K562 (cell line): ENCODE data around the gene MAGI3. TPM values are rescaled to one million over a fixed set of nuclear protein-coding genes. Genes with fewer than 3 reads are reported as not detected.

Experiments
- ATAC-seq: fragments of 200-7000 bp; cut with Tn5 transposase; 3 replicates; pipeline ENCODE4 v1.9.1; 2020; ENCODE audit warnings: moderate library complexity
- BruUV-seq: library from RNA; stranded (reverse); fragments of 400-500 nt; replicated peaks from 2 replicates; lab custom pipeline; 2021; lab: Mats Ljungman, UMichigan
- CTCF ChIA-PET: fragments of 300-600 bp; formaldehyde crosslinking; extraction: SDS; loops from one replicate; lab custom pipeline; 2021; ENCODE audit warnings: low intra/inter-chr PET ratio; lab: Yijun Ruan, JAX
- POLR2A ChIA-PET: fragments of 300-600, 350-650 bp; sonication (Branson Sonifier 250); formaldehyde crosslinking; extraction: SDS; loops from one replicate; lab custom pipeline; 2021; ENCODE audit warnings: antibody characterized with exemption, inconsistent platforms; lab: Yijun Ruan, JAX
- DNase-seq, 4 experiments: peaks; one replicate each; pipeline versions ENCODE4 v3.0.0 to v3.0.0-alpha.2; 2011 to 2018; ENCODE audit warnings: low spot score in 3 of 4, mixed read lengths in 3 of 4; ENCODE audit errors: extremely low read depth in 1 of 4
- FAIRE-seq: peaks from 2 replicates; lab custom pipeline; 2011; peaks lifted over from hg19 to GRCh38; lab: Jason Lieb, UNC
- H2AFZ ChIP-seq: 2 replicates; pipeline ENCODE4 v1.6.0; 2011; ENCODE audit warnings: low read depth, low read length, control low read depth, inconsistent platforms
- H3K27ac ChIP-seq: fragments of 200-600 bp; 3 replicates; pipeline ENCODE4 v1.8.0; 2011; ENCODE audit warnings: low read depth, mild to moderate bottlenecking, control low read depth, inconsistent platforms, low read length, moderate library complexity, mixed read lengths; ENCODE audit errors: extremely low read depth
- H3K27me3 ChIP-seq, 2 experiments: fragments of 300-600 bp in 1 of 2; 2 replicates in 1 of 2; 3 replicates in 1 of 2; pipeline versions ENCODE4 v1.6.0 to v1.8.0; 2011; ENCODE audit warnings: inconsistent platforms in 2 of 2, low read length in 2 of 2, mild to moderate bottlenecking in 1 of 2, mixed read lengths in 1 of 2, moderate library complexity in 1 of 2; ENCODE audit not compliant: control insufficient read depth in 2 of 2, insufficient read depth in 2 of 2
- H3K36me3 ChIP-seq: fragments of 300-600 bp; 3 replicates; pipeline ENCODE4 v1.8.0; 2011; ENCODE audit warnings: mild to moderate bottlenecking, low read length, inconsistent platforms; ENCODE audit not compliant: control insufficient read depth, insufficient read depth
- H3K4me1 ChIP-seq, 2 experiments: fragments of 200-600 bp in 1 of 2; replicated peaks in 1 of 2; 2 replicates in 1 of 2; 3 replicates in 1 of 2; pipeline versions ENCODE4 v1.5.1 to v1.8.0; 2011; ENCODE audit warnings: inconsistent platforms in 2 of 2, low read length in 2 of 2, mild to moderate bottlenecking in 1 of 2, mixed read lengths in 1 of 2, moderate library complexity in 1 of 2; ENCODE audit not compliant: control insufficient read depth in 2 of 2, insufficient read depth in 2 of 2
- H3K4me2 ChIP-seq: 2 replicates; pipeline ENCODE4 v1.6.1; 2011; ENCODE audit warnings: low read length, control low read depth, inconsistent platforms, mixed read lengths; ENCODE audit not compliant: insufficient read depth
- H3K4me3 ChIP-seq: fragments of 200-600 bp; sonication (generic), shearing (Covaris generic); 2 replicates; pipeline ENCODE4 v1.5.1; 2016; ENCODE audit warnings: control low read depth, inconsistent platforms
- H3K79me2 ChIP-seq: fragments of 200-600 bp; 3 replicates; pipeline ENCODE4 v1.8.0; 2011; ENCODE audit warnings: low read length, inconsistent platforms; ENCODE audit not compliant: control insufficient read depth, insufficient read depth
- H3K9ac ChIP-seq, 2 experiments: 2 replicates each; pipeline versions ENCODE4 v1.6.0 to v1.6.1; 2011; ENCODE audit warnings: low read depth in 2 of 2, low read length in 2 of 2, control low read depth in 1 of 2, inconsistent platforms in 1 of 2, mild to moderate bottlenecking in 1 of 2, mixed read lengths in 1 of 2; ENCODE audit not compliant: insufficient read depth in 1 of 2
- H3K9me1 ChIP-seq: one replicate; pipeline ENCODE4 v1.6.0; 2011; ENCODE audit warnings: inconsistent platforms, mild to moderate bottlenecking, low read length, moderate library complexity; ENCODE audit not compliant: control insufficient read depth, insufficient read depth
- H3K9me3 ChIP-seq: replicated peaks from 2 replicates; pipeline ENCODE4 v1.5.1; 2011; ENCODE audit warnings: low read depth, low read length, inconsistent platforms; ENCODE audit not compliant: control insufficient read depth, insufficient read depth
- H4K20me1 ChIP-seq: replicated peaks from 2 replicates; pipeline ENCODE4 v1.6.1; 2011; ENCODE audit warnings: low read length, inconsistent platforms, mixed read lengths; ENCODE audit not compliant: control insufficient read depth, insufficient read depth
- CREB3L1 ChIP-seq: fragments of 450-650 bp; IDR thresholded peaks from 2 replicates; pipeline ENCODE4 v1.6.1; 2014; ENCODE audit warnings: low read depth, mild to moderate bottlenecking, moderate library complexity, borderline replicate concordance
- DACH1 ChIP-seq: fragments of 450-650 bp; IDR thresholded peaks from 2 replicates; pipeline ENCODE4 v1.6.1; 2018; ENCODE audit not compliant: partially characterized antibody
- EP300 ChIP-seq: IDR thresholded peaks from 2 replicates; pipeline ENCODE4 v1.6.1; 2012; ENCODE audit warnings: low read length, improper control_type of control experiment
- FOXA3 ChIP-seq, 2 experiments: fragments of 450-650 bp in 1 of 2; sonication (generic) in 1 of 2; formaldehyde crosslinking; IDR thresholded peaks in 1 of 2; conservative IDR thresholded peaks in 1 of 2; 2 replicates each; pipeline versions ENCODE4 v1.4.0 to v1.8.0; 2020 to 2022; ENCODE audit warnings: mild to moderate bottlenecking in 2 of 2, missing genetic modification reagents in 1 of 2
- KDM2B ChIP-seq: fragments of 250-450 bp; sonication (Bioruptor Pico); IDR thresholded peaks from 2 replicates; pipeline ENCODE4 v1.8.0; 2021; ENCODE audit warnings: mild to moderate bottlenecking, moderate library complexity
- PCBP2 ChIP-seq: fragments of 200-400 bp; formaldehyde crosslinking; IDR thresholded peaks from 2 replicates; pipeline ENCODE4 v1.6.1; 2018; ENCODE audit warnings: low read length, low read depth, mild to moderate bottlenecking, moderate library complexity; ENCODE audit not compliant: poor library complexity, severe bottlenecking
- PRMT5 ChIP-seq: sonication (generic); formaldehyde crosslinking; IDR thresholded peaks from 2 replicates; pipeline ENCODE4 v1.5.0; 2020; ENCODE audit warnings: missing genetic modification reagents
- RFX7 ChIP-seq: fragments of 250-450 bp; sonication (Bioruptor Pico); IDR thresholded peaks from 2 replicates; pipeline ENCODE4 v1.5.1; 2021; ENCODE audit warnings: mild to moderate bottlenecking
- SIX5 ChIP-seq, 2 experiments: IDR thresholded peaks; 2 replicates each; pipeline ENCODE4 v1.6.1; 2011; ENCODE audit warnings: low read length in 2 of 2, borderline replicate concordance in 1 of 2, low read depth in 1 of 2, mild to moderate bottlenecking in 1 of 2, moderate library complexity in 1 of 2; ENCODE audit not compliant: insufficient read depth in 1 of 2
- TAF1 ChIP-seq: IDR thresholded peaks from 2 replicates; pipeline ENCODE4 v1.6.1; 2011; ENCODE audit warnings: mild to moderate bottlenecking, low read length, moderate library complexity; ENCODE audit not compliant: insufficient read depth, control insufficient read depth, severe bottlenecking; ENCODE audit errors: extremely low read depth
- ZFP36 ChIP-seq: fragments of 150-350 bp; IDR thresholded peaks from 2 replicates; pipeline ENCODE4 v1.6.1; 2018; ENCODE audit warnings: low read length, low read depth; ENCODE audit not compliant: partially characterized antibody
- ZHX1 ChIP-seq: fragments of 150-350 bp; conservative IDR thresholded peaks from 2 replicates; pipeline ENCODE4 v1.6.1; 2014; ENCODE audit warnings: low read length
- ZKSCAN8 ChIP-seq: fragments of 200-800 bp; sonication (Bioruptor generic); IDR thresholded peaks from 2 replicates; pipeline ENCODE4 v1.6.1; 2016; ENCODE audit warnings: missing genetic modification characterization, missing compliant biosample characterization
- ZNF184 ChIP-seq: sonication (generic); formaldehyde crosslinking; IDR thresholded peaks from 2 replicates; pipeline ENCODE4 v1.5.0; 2020; ENCODE audit warnings: missing genetic modification reagents
- ZNF24 ChIP-seq: fragments of 450-650 bp; IDR thresholded peaks from 2 replicates; pipeline ENCODE4 v1.6.1; 2016
- ZNF561 ChIP-seq: fragments of 450-650 bp; formaldehyde crosslinking; conservative IDR thresholded peaks from 2 replicates; pipeline ENCODE4 v1.4.0; 2020; ENCODE audit warnings: mild to moderate bottlenecking, moderate library complexity
- ZNF655 ChIP-seq: fragments of 250-450 bp; sonication (Bioruptor Pico); IDR thresholded peaks from 2 replicates; pipeline ENCODE4 v1.5.0; 2021
- ZNF766 ChIP-seq: fragments of 200-800 bp; sonication (Bioruptor generic); conservative IDR thresholded peaks from 2 replicates; pipeline ENCODE4 v1.6.1; 2016; ENCODE audit warnings: missing genetic modification characterization, missing compliant biosample characterization
- WGBS: fragments of 100-300 bp; shearing (Covaris generic); methylation state at CpG from one replicate; pipeline ENCODE4 v1.1.6; 2016; ENCODE audit warnings: low coverage, mixed read lengths; ENCODE audit not compliant: insufficient coverage; ENCODE audit errors: missing lambda C conversion rate; 5-methylcytosine and 5-hydroxymethylcytosine counted together
- in situ Hi-C: fragments of 300-500 bp; cut with MboI; formaldehyde crosslinking; loops from 4 replicates; pipeline ENCODE4 v1.15.0; 2018; ENCODE audit warnings: inconsistent platforms, mixed read lengths
- intact Hi-C: fragments of 100-400 bp; cut with micrococcal nuclease; formaldehyde crosslinking; loops from 2 replicates; pipeline ENCODE4 v1.14.2; 2022
- polyA plus RNA-seq, 8 experiments: library from polyadenylated mRNA; depleted of rRNA in 4 of 8; stranded (reverse) in 5 of 8; unstranded in 3 of 8; fragments of >200 nt; fragmentation: Nextera tagmentation in 2 of 8; fragmentation: Illumina TruSeq in 1 of 8; extraction: Ambion mirVana in 2 of 8; extraction: Trizol in 1 of 8; gene quantifications; 2 replicates each; pipeline versions ENCODE4 v1.2.1 to v1.2.3, GENCODE V29; 2011 to 2014; ENCODE audit warnings: inconsistent platforms in 1 of 8, missing spikeins in 1 of 8
- total RNA-seq, 7 experiments: library from RNA; depleted of rRNA in 6 of 7; stranded (reverse); fragments of >200 nt in 6 of 7; fragmentation: Illumina TruSeq in 2 of 7; extraction: Trizol in 2 of 7; gene quantifications; 2 replicates each; pipeline versions ENCODE4 v1.2.1 to v1.2.3, GENCODE V29; 2011 to 2021; ENCODE audit warnings: low replicate concordance in 1 of 7

Gene MAGI3
- total and polyA plus RNA-seq, 9 of the 15 experiments (the other 6 are each of a cell fraction or from before 2014, with no cell fraction given), result 1.0 to 8.6 (median 5.5) TPM

- no peaks in the 10 kb centered on the region for H4K20me1 ChIP-seq
- BruUV-seq, result no TSS peak
- H3K27ac ChIP-seq, result no peak overlapping the region
- H3K9me3 ChIP-seq, result no peaks in the 10 kb centered on the region
- no peaks in the 10 kb centered on the region for H3K27me3 ChIP-seq
- intact Hi-C loops (no loop called here), in situ Hi-C loops (no loop called here)
- CTCF ChIA-PET, result no interaction called here
- no peaks in the 10 kb centered on the region for H3K79me2 ChIP-seq
- 19% methylated on average over 4 of the region's 4 CpGs for WGBS
- DNase-seq (no peak), ATAC-seq (no peak), FAIRE-seq (no peak)
- H3K4me2 ChIP-seq, result no peak overlapping the region
- POLR2A ChIA-PET, result no interaction called here
- TF ChIP-seq TAF1 (no peak), ZNF184 (CRISPR knock-in tag) (no peak), ZHX1 (no peak), FOXA3 (CRISPR knock-in tag; conservative IDR thresholded peaks at IDR 0.05 in 1 of 2, IDR thresholded peaks at IDR 0.05 in 1 of 2) (no peak), CREB3L1 (no peak), EP300 (no peak), PCBP2 (no peak), ZNF24 (no peak), PRMT5 (CRISPR knock-in tag) (no peak), SIX5 (IDR thresholded peaks at IDR 0.05; ENCODE audit: borderline replicate concordance in 1 of 2, insufficient read depth in 1 of 2, low read depth in 1 of 2, low read length in 2 of 2) (no peak), KDM2B (CRISPR knock-in tag) (no peak), ZKSCAN8 (CRISPR knock-in tag) (no peak), RFX7 (CRISPR knock-in tag) (no peak), ZNF655 (CRISPR knock-in tag) (no peak), ZFP36 (no peak), ZNF766 (CRISPR knock-in tag) (no peak), DACH1 (no peak), ZNF561 (no peak)
- no peaks in the 10 kb centered on the region for H3K36me3 ChIP-seq
- no peaks in the 10 kb centered on the region for H3K9me1 ChIP-seq
- H3K9ac ChIP-seq, result no peak overlapping the region
- no peak overlapping the region for H2AFZ ChIP-seq
- H3K4me3 ChIP-seq, result no peak overlapping the region
- no peaks in the 10 kb centered on the region for H3K4me1 ChIP-seq
These were observed 227.3 kb downstream of the MAGI3 start for GRCh38 chr1:113617438-113618141.
